ENCODE data around the gene UBA52. TPM values are rescaled to one million over a fixed set of nuclear protein-coding genes. Genes with fewer than 3 reads are reported as not detected.

UBA52 gene
- total RNA-seq, 1 donor from 2014 or later: 625 TPM

- Mint-ChIP-seq H3K9me3 (peaks cover 6% of the 10 kb centered on the region), H3K4me3 (no peak within 1 kb of the TSS), H3K36me3 (peaks cover 2% of the 10 kb centered on the region), H3K4me1 (peaks cover 18% of the 10 kb centered on the region), H3K27me3 (ENCODE audit: insufficient read depth, low read depth) (peaks cover 67% of the 10 kb centered on the region), H3K27ac (no peak within 1 kb of the TSS)
- no peaks in the 10 kb centered on the region for H3K36me3 ChIP-seq
- H3K4me2 ChIP-seq: peak within 1 kb of the TSS; percentile 57
- peaks cover 62% of the 10 kb centered on the region for H3F3A ChIP-seq (ENCODE audit: low read depth)
- peaks cover 98% of the 10 kb centered on the region for H3K27me3 ChIP-seq
- no peak within 1 kb of the TSS for H3K9ac ChIP-seq
- H3K4me1 ChIP-seq: peaks cover 35% of the 10 kb centered on the region
- DNase-seq (ENCODE audit: low spot score): peak; percentile 55
- peaks cover 81% of the 10 kb centered on the region for H4K20me1 ChIP-seq (ENCODE audit: low read depth)
- no peaks in the 10 kb centered on the region for H3K79me2 ChIP-seq (ENCODE audit: low read depth)
- TF ChIP-seq CTCF (IDR thresholded peaks at IDR 0.05) (no peak), EZH2 (IDR thresholded peaks at IDR 0.05) (no peak), EZH2phosphoT487 (IDR thresholded peaks at IDR 0.05) (peak; percentile 93)
- H3K4me3 ChIP-seq: peak within 1 kb of the TSS; percentile 24
- H3K9me3 ChIP-seq (ENCODE audit: low read depth): no peaks in the 10 kb centered on the region
- no peak within 1 kb of the TSS for H2AFZ ChIP-seq (replicated peaks)
- no peak within 1 kb of the TSS for H3K27ac ChIP-seq
Measured at GRCh38 chr19:18606281-18607225, 34.9 kb downstream of the UBA52 start, which contains the start of gene CRLF1. Gene CRLF1 (minus strand): TSS chr19:18606799. CDS start chr19:18606656, 143 bp downstream.

GRCh38 chr19:18607226-18608101, 35.8 kb downstream of the UBA52 start:
- peaks cover 21% of the 10 kb centered on the region for H3K4me1 Mint-ChIP-seq
- Histone ChIP-seq H3F3A (ENCODE audit: low read depth) (peaks cover 68% of the 10 kb centered on the region), H3K27me3 (peaks cover 98% of the 10 kb centered on the region), H3K27ac (no peak overlapping the region), H3K9me3 (ENCODE audit: low read depth) (no peaks in the 10 kb centered on the region), H3K4me2 (peak overlapping the region; percentile 49), H3K4me3 (no peak overlapping the region), H3K9ac (no peak overlapping the region), H3K36me3 (no peaks in the 10 kb centered on the region), H4K20me1 (ENCODE audit: low read depth) (peaks cover 88% of the 10 kb centered on the region), H2AFZ (replicated peaks) (no peak overlapping the region), H3K4me1 (peaks cover 44% of the 10 kb centered on the region), H3K79me2 (ENCODE audit: low read depth) (no peaks in the 10 kb centered on the region)
- DNase-seq (ENCODE audit: low spot score): peak; percentile 59
- TF ChIP-seq EZH2 (IDR thresholded peaks at IDR 0.05) (peak; percentile 100), CTCF (IDR thresholded peaks at IDR 0.05) (no peak), EZH2phosphoT487 (IDR thresholded peaks at IDR 0.05) (peak; percentile 98)
- H3K27me3 Mint-ChIP-seq (ENCODE audit: insufficient read depth, low read depth): peaks cover 68% of the 10 kb centered on the region
- peaks cover 6% of the 10 kb centered on the region for H3K9me3 Mint-ChIP-seq
- H3K36me3 Mint-ChIP-seq: peaks cover 2% of the 10 kb centered on the region
- no peak overlapping the region for H3K27ac Mint-ChIP-seq
- H3K4me3 Mint-ChIP-seq: no peak overlapping the region

GRCh38 chr19:18608102-18608804, 36.6 kb downstream of the UBA52 start:
- H2AFZ ChIP-seq (replicated peaks): no peak overlapping the region
- H3K27me3 ChIP-seq: peaks cover 98% of the 10 kb centered on the region
- peaks cover 19% of the 10 kb centered on the region for H3K4me1 Mint-ChIP-seq

More at GRCh38 chr19:18608102-18608804, 36.6 kb downstream of the UBA52 start:
- Histone ChIP-seq H3K9me3 (ENCODE audit: low read depth) (no peaks in the 10 kb centered on the region), H3K79me2 (ENCODE audit: low read depth) (no peaks in the 10 kb centered on the region), H3F3A (ENCODE audit: low read depth) (peaks cover 61% of the 10 kb centered on the region), H3K4me2 (peak overlapping the region; percentile 49), H3K4me1 (peaks cover 49% of the 10 kb centered on the region), H3K27ac (no peak overlapping the region), H3K36me3 (no peaks in the 10 kb centered on the region), H3K4me3 (no peak overlapping the region), H3K9ac (no peak overlapping the region), H4K20me1 (ENCODE audit: low read depth) (peaks cover 80% of the 10 kb centered on the region)
- Mint-ChIP-seq H3K36me3 (peaks cover 2% of the 10 kb centered on the region), H3K9me3 (peaks cover 6% of the 10 kb centered on the region), H3K27me3 (ENCODE audit: insufficient read depth, low read depth) (peaks cover 65% of the 10 kb centered on the region), H3K27ac (no peak overlapping the region), H3K4me3 (peak overlapping the region; percentile 1)
- no peak for TF ChIP-seq CTCF (IDR thresholded peaks at IDR 0.05)
- TF ChIP-seq EZH2phosphoT487 (IDR thresholded peaks at IDR 0.05): peak; percentile 13
- peak; percentile 22 for TF ChIP-seq EZH2 (IDR thresholded peaks at IDR 0.05)
- no peak for DNase-seq (ENCODE audit: low spot score)
